HFFc6 (cell line): ENCODE results near the gene MRTFA. TPM values are rescaled to one million over a fixed set of nuclear protein-coding genes. Genes with fewer than 3 reads are reported as not detected.

ENCODE experiments used
- DNase-seq: peaks from one replicate; pipeline ENCODE4 v3.0.0-alpha.2; 2018
- H3K27ac Mint-ChIP-seq: 2 replicates; pipeline ENCODE4 v1.8.0; 2020; ENCODE audit warnings: mild to moderate bottlenecking, mixed read lengths
- H3K27me3 Mint-ChIP-seq: 2 replicates; pipeline ENCODE4 v1.8.0; 2021; ENCODE audit warnings: mild to moderate bottlenecking, moderate library complexity, mixed read lengths; ENCODE audit not compliant: insufficient read depth
- H3K36me3 Mint-ChIP-seq: 2 replicates; pipeline ENCODE4 v1.8.0; 2021; ENCODE audit warnings: low read depth, mixed read lengths
- H3K4me1 Mint-ChIP-seq: 2 replicates; pipeline ENCODE4 v1.8.0; 2020; ENCODE audit warnings: low read depth, mixed read lengths
- H3K4me3 Mint-ChIP-seq: 2 replicates; pipeline ENCODE4 v1.8.0; 2020; ENCODE audit warnings: mild to moderate bottlenecking, moderate library complexity, mixed read lengths
- H3K9me3 Mint-ChIP-seq: 2 replicates; pipeline ENCODE4 v1.8.0; 2020; ENCODE audit warnings: mild to moderate bottlenecking, mixed read lengths
- total RNA-seq, 6 experiments: library from RNA; stranded (reverse); fragmentation: NEBNext Ultra II Directional; extraction: Animal tissue kit (Norgen Biotek cat#: 25700); gene quantifications; 2 replicates in 1 of 6; 3 replicates in 5 of 6; pipeline ENCODE4 v1.2.3, GENCODE V29; 2021
- TF ChIP-seq, protein P1 (sequence below): fragments of 200-600 bp; sonication (generic); IDR thresholded peaks from 2 replicates; pipeline ENCODE4 v1.5.0; 2021; ENCODE audit warnings: antibody characterized with exemption, mild to moderate bottlenecking

The MRTFA gene
- total RNA-seq, 6 experiments from 2014 or later = 36.4 to 48.7 (median 42.2) TPM

DNA sequence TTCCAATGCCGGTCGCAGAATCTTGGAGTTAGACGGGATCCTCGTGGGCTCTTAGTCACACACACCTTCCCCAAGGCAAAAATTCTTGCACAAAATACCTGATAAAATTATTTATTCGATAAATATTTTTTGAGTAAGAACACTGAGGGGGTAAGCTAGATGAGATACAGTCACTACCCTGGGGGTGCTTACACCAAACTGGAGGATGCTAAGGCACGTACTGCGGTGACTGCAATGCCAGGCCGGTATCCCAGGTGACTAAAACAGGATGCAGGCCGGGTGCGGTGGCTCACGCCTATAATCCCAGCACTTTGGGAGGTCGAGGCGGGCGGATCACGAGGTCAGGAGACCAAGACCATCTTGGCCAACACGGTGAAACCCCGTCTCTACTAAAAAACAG, 1.7 kb upstream of the MRTFA start:
- Mint-ChIP-seq H3K27ac (no peak overlapping the region; the same call in 1 of the 2 replicates), H3K4me1 (peaks cover 37% of the 10 kb centered on the region), H3K36me3 (peaks cover 6% of the 10 kb centered on the region; the same call in 1 of the 2 replicates), H3K4me3 (no peak overlapping the region), H3K27me3 (no peaks in the 10 kb centered on the region), H3K9me3 (no peaks in the 10 kb centered on the region)
- TF ChIP-seq, protein P1, sequence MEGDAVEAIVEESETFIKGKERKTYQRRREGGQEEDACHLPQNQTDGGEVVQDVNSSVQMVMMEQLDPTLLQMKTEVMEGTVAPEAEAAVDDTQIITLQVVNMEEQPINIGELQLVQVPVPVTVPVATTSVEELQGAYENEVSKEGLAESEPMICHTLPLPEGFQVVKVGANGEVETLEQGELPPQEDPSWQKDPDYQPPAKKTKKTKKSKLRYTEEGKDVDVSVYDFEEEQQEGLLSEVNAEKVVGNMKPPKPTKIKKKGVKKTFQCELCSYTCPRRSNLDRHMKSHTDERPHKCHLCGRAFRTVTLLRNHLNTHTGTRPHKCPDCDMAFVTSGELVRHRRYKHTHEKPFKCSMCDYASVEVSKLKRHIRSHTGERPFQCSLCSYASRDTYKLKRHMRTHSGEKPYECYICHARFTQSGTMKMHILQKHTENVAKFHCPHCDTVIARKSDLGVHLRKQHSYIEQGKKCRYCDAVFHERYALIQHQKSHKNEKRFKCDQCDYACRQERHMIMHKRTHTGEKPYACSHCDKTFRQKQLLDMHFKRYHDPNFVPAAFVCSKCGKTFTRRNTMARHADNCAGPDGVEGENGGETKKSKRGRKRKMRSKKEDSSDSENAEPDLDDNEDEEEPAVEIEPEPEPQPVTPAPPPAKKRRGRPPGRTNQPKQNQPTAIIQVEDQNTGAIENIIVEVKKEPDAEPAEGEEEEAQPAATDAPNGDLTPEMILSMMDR = no peak
- DNase-seq = no peak

DNA sequence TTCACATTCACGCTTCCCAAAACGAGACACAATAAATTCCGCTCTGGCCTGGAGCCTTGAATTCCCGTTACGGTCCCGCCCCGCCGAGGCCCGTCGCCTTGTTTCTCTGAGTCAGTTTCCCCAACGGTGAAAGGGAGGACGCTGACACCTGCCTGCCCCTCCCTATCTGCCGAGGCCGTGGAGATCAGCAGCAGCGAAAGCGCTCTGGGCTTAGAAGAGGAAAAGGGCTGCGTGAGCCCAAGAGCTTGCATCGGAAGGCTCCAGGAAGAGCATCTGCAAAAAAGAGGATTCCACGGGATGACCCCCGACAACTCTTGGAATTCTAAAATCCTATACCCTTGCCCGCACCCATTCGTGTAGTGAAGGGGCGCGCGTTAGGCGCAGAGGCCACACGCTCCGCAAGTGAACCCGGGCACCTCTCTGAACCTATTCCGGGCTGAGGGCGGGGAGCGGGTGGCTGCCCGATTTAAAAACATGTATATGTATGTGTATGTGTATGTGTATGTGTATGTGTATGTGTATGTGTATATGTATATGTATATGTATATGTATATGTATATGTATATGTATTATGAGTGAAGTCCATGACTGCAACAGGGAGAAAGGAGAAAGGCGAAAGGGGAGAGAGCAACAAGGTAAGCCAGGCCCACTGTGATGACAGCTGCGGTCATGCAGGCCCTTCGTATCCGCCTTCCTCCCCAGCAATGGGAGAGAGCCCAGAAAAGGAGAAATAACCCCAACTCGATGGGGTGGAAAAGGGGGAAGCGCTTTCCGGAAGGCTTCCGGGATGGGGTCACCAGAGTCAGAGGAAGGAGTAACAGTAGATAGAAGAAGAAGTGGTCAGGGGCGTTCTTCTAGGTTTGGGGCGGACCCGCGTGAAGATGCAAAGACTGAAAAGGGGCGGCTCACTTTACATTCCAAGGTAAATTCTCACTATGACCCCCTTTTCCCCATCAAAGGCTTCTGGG, 948 bp upstream of the MRTFA start:
- H3K36me3 Mint-ChIP-seq = peaks cover 13% of the 10 kb centered on the region; the same call in 1 of the 2 replicates
- no peaks in the 10 kb centered on the region for H3K9me3 Mint-ChIP-seq
- peak overlapping the region; percentile 96 for H3K27ac Mint-ChIP-seq
- peak overlapping the region; percentile 91 for H3K4me3 Mint-ChIP-seq
- peaks cover 45% of the 10 kb centered on the region for H3K4me1 Mint-ChIP-seq
- TF ChIP-seq, protein P1 = no peak
- no peaks in the 10 kb centered on the region for H3K27me3 Mint-ChIP-seq
- DNase-seq = peak; percentile 18

DNA sequence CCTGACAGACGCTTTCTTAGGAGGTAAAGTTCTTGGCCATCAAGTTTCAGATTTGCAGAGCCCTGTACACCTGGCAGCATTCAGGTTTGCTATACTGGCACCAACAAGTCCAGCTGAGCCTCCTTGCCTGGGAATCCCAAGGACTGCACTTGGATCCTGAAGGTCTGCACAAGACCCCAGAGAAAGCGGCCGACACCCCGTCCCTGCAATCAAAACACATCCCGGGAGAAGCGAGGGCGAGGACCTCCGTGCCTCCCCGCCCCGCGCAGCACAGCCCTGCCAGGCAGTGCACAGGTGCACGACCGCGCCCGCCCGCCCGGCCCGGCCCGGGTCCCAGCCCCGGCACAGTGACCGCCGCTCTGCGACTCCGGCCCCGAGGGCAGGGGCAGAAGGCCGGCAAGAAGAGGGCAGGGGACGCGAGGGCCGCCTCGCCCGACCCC, 559 bp downstream of the MRTFA start:
- Mint-ChIP-seq H3K36me3 (peaks cover 15% of the 10 kb centered on the region; the same call in 1 of the 2 replicates), H3K27me3 (no peaks in the 10 kb centered on the region), H3K4me3 (peak overlapping the region; percentile 91), H3K4me1 (peaks cover 60% of the 10 kb centered on the region), H3K27ac (peak overlapping the region; percentile 80), H3K9me3 (no peaks in the 10 kb centered on the region)
- TF ChIP-seq, protein P1 = no peak
- no peak for DNase-seq

- Mint-ChIP-seq H3K9me3 (no peaks in the 10 kb centered on the region), H3K36me3 (peaks cover 15% of the 10 kb centered on the region; the same call in 1 of the 2 replicates), H3K27ac (peak overlapping the region; percentile 80), H3K27me3 (no peaks in the 10 kb centered on the region), H3K4me3 (peak overlapping the region; percentile 91), H3K4me1 (peaks cover 59% of the 10 kb centered on the region)
- DNase-seq = peak; percentile 21
- TF ChIP-seq, protein P1 = no peak
These were observed 1.2 kb downstream of the MRTFA start for GRCh38 chr22:40635043-40635939.
